Naive B cell (primary cell): ENCODE measurements around the gene DUOX1. TPM values are rescaled to one million over a fixed set of nuclear protein-coding genes. Genes with fewer than 3 reads are reported as not detected.

Source experiments
- ATAC-seq, 2 donors: fragments of 150-1000 bp; cut with Tn5 transposase; 2 replicates each; pipeline ENCODE4 v1.10.0; 2021; ENCODE audit warnings: low read depth in 2 of 2, mild to moderate bottlenecking in 2 of 2, moderate library complexity in 2 of 2
- DNase-seq: peaks from one replicate; pipeline ENCODE4 v3.0.0; 2022
- H3K27ac Mint-ChIP-seq, 6 donors: one replicate each; pipeline ENCODE4 v1.8.0; 2020 to 2022; ENCODE audit warnings: mild to moderate bottlenecking in 6 of 6, mixed read lengths in 6 of 6, moderate library complexity in 5 of 6, inconsistent platforms in 2 of 6
- H3K27me3 Mint-ChIP-seq, 3 donors: one replicate each; pipeline ENCODE4 v1.8.0; 2021 to 2022; ENCODE audit warnings: mixed read lengths in 3 of 3, mild to moderate bottlenecking in 1 of 3
- H3K36me3 Mint-ChIP-seq, 2 donors: one replicate each; pipeline ENCODE4 v1.8.0; 2020 to 2022; ENCODE audit warnings: mixed read lengths in 2 of 2, inconsistent platforms in 1 of 2, mild to moderate bottlenecking in 1 of 2
- H3K4me1 Mint-ChIP-seq, 3 donors: one replicate each; pipeline ENCODE4 v1.8.0; 2020 to 2022; ENCODE audit warnings: mixed read lengths in 3 of 3, inconsistent platforms in 1 of 3, mild to moderate bottlenecking in 1 of 3, moderate library complexity in 1 of 3
- H3K4me3 Mint-ChIP-seq, 8 donors: one replicate each; pipeline ENCODE4 v1.8.0; 2020 to 2022; ENCODE audit warnings: mild to moderate bottlenecking in 8 of 8, mixed read lengths in 8 of 8, moderate library complexity in 8 of 8, inconsistent platforms in 2 of 8
- H3K9me3 Mint-ChIP-seq, 7 donors: one replicate each; pipeline ENCODE4 v1.8.0; 2020 to 2022; ENCODE audit warnings: mixed read lengths in 7 of 7, mild to moderate bottlenecking in 5 of 7, inconsistent platforms in 2 of 7, moderate library complexity in 1 of 7
- polyA plus RNA-seq, 6 donors: library from polyadenylated mRNA; unstranded; fragments of 300-500 nt; fragmentation: Illumina TruSeq; gene quantifications; one replicate each; pipeline ENCODE4 v1.2.3, GENCODE V29; 2021; ENCODE audit warnings: low read depth in 6 of 6

Gene DUOX1
- polyA plus RNA-seq, 6 donors from 2014 or later = 0.29 to 4.2 (median 1.3) TPM

GRCh38 chr15:45118131-45118588 lies 11.6 kb upstream of the DUOX1 start:
- Mint-ChIP-seq H3K36me3 (peaks cover 0 to 8% of the 10 kb centered on the region in 2 donors), H3K9me3 (peaks cover 0 to 3% (median 0%) of the 10 kb centered on the region in 7 donors), H3K4me1 (peaks cover 33 to 48% (median 48%) of the 10 kb centered on the region in 3 donors), H3K27ac (peak overlapping the region in 2 of 6 donors; percentile 65 to 83), H3K27me3 (peaks cover 71 to 91% (median 90%) of the 10 kb centered on the region in 3 donors), H3K4me3 (peak overlapping the region; percentile 61 to 94 (median 88))
- peak; percentile 94 for ATAC-seq
- DNase-seq = peak; percentile 87

DNA sequence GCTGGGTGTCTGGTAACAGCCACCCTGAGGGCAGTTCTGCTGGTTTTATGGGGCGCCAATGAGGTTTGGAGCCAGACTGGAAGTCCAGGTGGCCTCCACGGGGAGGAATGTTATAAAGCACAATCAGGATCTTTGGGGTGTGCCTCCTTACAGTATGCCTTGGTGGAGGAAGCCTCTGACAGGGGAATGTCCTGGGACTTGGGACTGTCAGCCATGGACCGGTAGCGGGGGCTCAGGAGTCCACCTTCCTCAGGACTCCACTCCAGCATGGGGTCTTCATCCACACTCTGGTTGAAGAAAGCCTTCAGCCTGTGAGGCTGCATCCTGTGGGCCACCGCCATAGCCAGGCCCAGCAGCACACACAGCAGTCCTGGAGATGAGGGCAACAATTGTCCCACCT lies 10.8 kb upstream of the DUOX1 start:
- DNase-seq = no peak
- peaks cover 0 to 3% of the 10 kb centered on the region in 2 donors for H3K36me3 Mint-ChIP-seq
- H3K4me1 Mint-ChIP-seq = peaks cover 25 to 40% (median 39%) of the 10 kb centered on the region in 3 donors
- H3K27ac Mint-ChIP-seq = peak overlapping the region in 1 of 6 donors; percentile 48
- no peak overlapping the region for H3K4me3 Mint-ChIP-seq
- peaks cover 0 to 3% (median 0%) of the 10 kb centered on the region in 7 donors for H3K9me3 Mint-ChIP-seq
- H3K27me3 Mint-ChIP-seq = peaks cover 65 to 88% (median 85%) of the 10 kb centered on the region in 3 donors
- no peak for ATAC-seq

DNA sequence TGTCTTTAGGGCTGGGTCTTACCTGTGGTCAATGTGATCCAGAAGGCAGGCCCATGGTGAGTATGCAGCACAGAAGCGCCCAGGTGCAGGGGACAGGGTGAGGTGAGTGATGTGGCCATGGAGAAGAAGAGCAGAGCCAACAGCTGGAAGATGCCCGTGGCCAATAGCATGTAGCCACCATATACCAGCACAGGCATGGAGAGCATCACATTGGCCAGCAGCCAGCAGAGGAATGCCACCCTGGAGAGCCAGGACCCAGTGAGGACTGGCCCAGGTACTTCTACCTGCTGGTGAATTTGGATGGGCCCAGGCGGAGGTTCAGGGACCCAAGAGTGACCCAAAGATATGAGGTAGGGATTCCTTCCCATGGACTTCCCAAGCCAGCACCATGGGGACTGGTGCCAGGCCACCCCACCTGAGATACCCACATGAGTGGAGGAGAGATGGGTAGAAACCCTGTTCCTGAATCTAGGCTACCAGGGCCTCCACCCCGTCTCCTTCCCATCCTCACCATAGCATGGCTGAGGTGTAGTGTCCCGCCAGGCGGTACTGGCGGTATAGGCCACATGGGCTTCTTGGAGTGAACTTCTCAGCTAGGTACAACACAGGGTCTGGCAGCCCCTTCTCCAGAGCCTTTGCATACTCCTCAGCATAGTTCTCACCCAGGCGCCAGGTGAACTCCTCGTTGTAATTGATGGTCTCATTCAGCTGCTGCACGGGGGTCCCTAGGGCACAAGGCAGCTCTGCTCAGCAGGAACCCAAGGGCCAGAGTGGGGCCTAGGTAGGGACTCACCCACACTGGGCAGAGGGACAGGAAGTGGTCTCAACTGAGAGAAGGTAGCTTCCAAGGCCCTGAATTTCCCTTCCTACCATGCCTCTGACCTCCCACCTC lies 9.5 kb upstream of the DUOX1 start:
- Mint-ChIP-seq H3K27me3 (peaks cover 60 to 82% (median 79%) of the 10 kb centered on the region in 3 donors), H3K4me3 (no peak overlapping the region), H3K4me1 (peaks cover 16 to 30% (median 29%) of the 10 kb centered on the region in 3 donors), H3K27ac (no peak overlapping the region), H3K36me3 (no peaks in the 10 kb centered on the region), H3K9me3 (peaks cover 0 to 3% (median 0%) of the 10 kb centered on the region in 7 donors)
- DNase-seq (no peak), ATAC-seq (no peak)

- no peaks in the 10 kb centered on the region for H3K36me3 Mint-ChIP-seq
- H3K27ac Mint-ChIP-seq = peak overlapping the region in 1 of 6 donors; percentile 46
- H3K4me1 Mint-ChIP-seq = peaks cover 12 to 25% (median 22%) of the 10 kb centered on the region in 3 donors
- peaks cover 0 to 2% (median 0%) of the 10 kb centered on the region in 7 donors for H3K9me3 Mint-ChIP-seq
- peaks cover 60 to 82% (median 79%) of the 10 kb centered on the region in 3 donors for H3K27me3 Mint-ChIP-seq
- DNase-seq (no peak), ATAC-seq (no peak)
- H3K4me3 Mint-ChIP-seq = no peak overlapping the region
Observed at GRCh38 chr15:45121020-45121419, 8.8 kb upstream of the DUOX1 start.

- no peak for DNase-seq
- peaks cover 0 to 2% (median 0%) of the 10 kb centered on the region in 7 donors for H3K9me3 Mint-ChIP-seq
- H3K27ac Mint-ChIP-seq = no peak overlapping the region
- no peak for ATAC-seq
- H3K4me1 Mint-ChIP-seq = peaks cover 12 to 16% (median 14%) of the 10 kb centered on the region in 3 donors
- no peaks in the 10 kb centered on the region for H3K36me3 Mint-ChIP-seq
- peaks cover 61 to 80% (median 77%) of the 10 kb centered on the region in 3 donors for H3K27me3 Mint-ChIP-seq
- no peak overlapping the region for H3K4me3 Mint-ChIP-seq
Observed at GRCh38 chr15:45121706-45122417, 7.9 kb upstream of the DUOX1 start.

GRCh38 chr15:45122719-45123118 lies 7.1 kb upstream of the DUOX1 start:
- no peak for ATAC-seq
- Mint-ChIP-seq H3K36me3 (no peaks in the 10 kb centered on the region), H3K4me3 (no peak overlapping the region), H3K9me3 (peaks cover 0 to 2% (median 0%) of the 10 kb centered on the region in 7 donors), H3K4me1 (peaks cover 5 to 8% (median 5%) of the 10 kb centered on the region in 3 donors), H3K27me3 (peaks cover 59 to 74% (median 72%) of the 10 kb centered on the region in 3 donors), H3K27ac (no peak overlapping the region)
- DNase-seq = no peak

DNA sequence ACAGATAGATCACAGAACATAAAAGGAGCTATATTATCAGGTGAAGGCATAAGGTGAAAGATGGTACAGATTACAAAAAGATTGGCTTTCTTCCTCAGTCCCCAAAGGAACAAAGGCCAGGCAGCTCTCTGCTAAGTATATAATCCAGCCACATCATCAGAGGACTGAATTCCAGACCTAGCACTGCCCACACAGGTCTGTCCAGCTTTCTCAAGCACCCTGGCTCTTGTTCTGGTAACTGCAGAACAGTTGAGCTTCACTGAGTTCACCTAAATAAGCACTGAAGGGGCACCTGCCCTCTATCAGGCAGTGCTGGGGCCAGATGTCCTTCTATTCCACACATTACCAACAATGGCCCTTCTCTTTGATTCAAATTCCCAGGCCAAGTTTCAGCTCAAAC lies 6.4 kb upstream of the DUOX1 start:
- DNase-seq = no peak
- Mint-ChIP-seq H3K27me3 (peaks cover 59 to 74% (median 72%) of the 10 kb centered on the region in 3 donors), H3K36me3 (no peaks in the 10 kb centered on the region), H3K27ac (no peak overlapping the region), H3K4me3 (no peak overlapping the region), H3K9me3 (no peaks in the 10 kb centered on the region), H3K4me1 (peaks cover 0 to 3% (median under 1%) of the 10 kb centered on the region in 3 donors)
- ATAC-seq = no peak

GRCh38 chr15:45126535-45127158 lies 3.1 kb upstream of the DUOX1 start:
- H3K9me3 Mint-ChIP-seq = peaks cover 0 to 1% (median 0%) of the 10 kb centered on the region in 7 donors
- peaks cover 53 to 73% (median 72%) of the 10 kb centered on the region in 3 donors for H3K27me3 Mint-ChIP-seq
- no peak overlapping the region for H3K27ac Mint-ChIP-seq
- ATAC-seq (peak; percentile 73 to 81), DNase-seq (no peak)
- H3K36me3 Mint-ChIP-seq = no peaks in the 10 kb centered on the region
- H3K4me3 Mint-ChIP-seq = no peak overlapping the region
- H3K4me1 Mint-ChIP-seq = peaks cover 0 to 15% (median 4%) of the 10 kb centered on the region in 3 donors

DNA sequence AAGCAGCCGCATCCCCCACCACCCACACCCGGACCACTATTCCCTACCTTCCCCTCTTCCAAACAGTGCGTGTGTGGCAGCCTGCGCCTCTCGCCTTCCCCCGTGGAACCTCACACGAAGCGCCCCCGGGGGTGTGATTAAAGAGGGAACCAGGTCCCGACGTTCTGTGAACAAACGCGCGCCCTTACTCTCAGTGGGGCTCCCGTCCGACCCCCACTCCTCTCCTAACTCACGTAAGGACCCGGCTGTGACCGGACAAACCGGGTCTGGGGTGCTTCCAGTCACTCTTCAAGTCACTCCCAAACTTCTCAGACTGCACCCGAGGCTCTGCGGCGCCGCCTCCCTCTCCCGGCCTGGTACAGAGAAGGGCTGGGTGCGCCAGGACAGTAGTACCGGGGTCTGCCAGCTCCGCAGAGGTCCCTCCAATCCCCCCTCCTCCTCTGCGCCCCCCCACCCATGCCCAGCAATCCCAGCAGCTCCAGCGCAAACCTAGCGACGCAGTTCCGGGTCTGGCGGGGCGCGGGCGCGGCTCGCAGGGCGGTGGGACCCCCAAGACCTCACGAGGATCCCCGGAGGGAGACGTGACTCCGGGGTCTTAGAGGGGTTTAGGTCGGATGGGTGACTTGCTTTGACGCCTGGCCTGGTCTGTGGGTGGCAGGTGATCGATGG lies 689 bp upstream of the DUOX1 start:
- Mint-ChIP-seq H3K27me3 (peaks cover 65 to 85% (median 79%) of the 10 kb centered on the region in 3 donors), H3K9me3 (peaks cover 0 to 1% (median 0%) of the 10 kb centered on the region in 7 donors), H3K36me3 (peaks cover 0 to 5% of the 10 kb centered on the region in 2 donors), H3K4me1 (peaks cover 2 to 17% (median 4%) of the 10 kb centered on the region in 3 donors), H3K27ac (no peak overlapping the region), H3K4me3 (peak overlapping the region in 7 of 8 donors; percentile 43 to 81 (median 59))
- ATAC-seq (no peak), DNase-seq (no peak)

DNA sequence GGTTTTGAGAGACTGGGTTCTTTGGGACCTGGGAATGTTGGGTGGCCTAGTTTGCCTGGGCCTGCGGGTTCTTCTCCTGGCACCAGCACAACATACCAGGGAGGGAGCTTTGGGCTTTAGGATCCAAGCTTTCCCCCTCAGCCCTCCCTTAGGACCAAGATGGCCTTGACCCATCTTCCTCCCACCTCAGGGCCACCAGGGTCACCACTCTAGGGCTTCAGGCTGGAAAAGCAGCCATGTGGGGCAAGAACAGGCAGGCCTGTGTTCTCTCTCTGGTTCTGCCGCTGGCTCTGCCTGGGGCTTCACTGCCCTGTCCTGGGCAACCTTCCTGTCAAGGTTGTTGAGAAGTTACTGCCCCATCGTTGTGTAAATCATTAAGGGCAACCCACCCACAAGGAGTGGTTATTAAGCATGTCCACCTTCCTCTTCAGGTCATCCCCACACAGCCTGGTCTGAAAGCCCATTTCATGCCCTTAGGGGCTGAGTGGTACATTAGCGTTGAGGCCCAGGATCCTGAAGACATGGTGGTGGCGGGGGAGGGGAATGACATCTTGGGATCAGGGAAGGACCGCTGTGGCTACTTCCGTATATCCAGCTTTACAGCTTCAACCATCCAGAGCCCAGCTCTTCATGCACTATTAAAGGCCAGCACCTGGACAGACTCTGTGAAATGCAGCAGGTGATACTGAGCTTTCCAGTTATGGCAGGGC lies 652 bp downstream of the DUOX1 start:
- H3K36me3 Mint-ChIP-seq = peaks cover 0 to 13% of the 10 kb centered on the region in 2 donors
- peaks cover 0 to 1% (median 0%) of the 10 kb centered on the region in 7 donors for H3K9me3 Mint-ChIP-seq
- DNase-seq (no peak), ATAC-seq (no peak)
- H3K4me1 Mint-ChIP-seq = peaks cover 9 to 24% (median 13%) of the 10 kb centered on the region in 3 donors
- peaks cover 64 to 85% (median 81%) of the 10 kb centered on the region in 3 donors for H3K27me3 Mint-ChIP-seq
- H3K27ac Mint-ChIP-seq = peak overlapping the region in 2 of 6 donors; percentile 12 to 43
- H3K4me3 Mint-ChIP-seq = peak overlapping the region in 7 of 8 donors; percentile 14 to 78 (median 66)

- H3K27me3 Mint-ChIP-seq = peaks cover 60 to 81% (median 76%) of the 10 kb centered on the region in 3 donors
- ATAC-seq = no peak
- H3K4me3 Mint-ChIP-seq = peak overlapping the region in 1 of 8 donors; percentile 41
- H3K4me1 Mint-ChIP-seq = peaks cover 14 to 29% (median 18%) of the 10 kb centered on the region in 3 donors
- no peak for DNase-seq
- H3K36me3 Mint-ChIP-seq = peaks cover 0 to 13% of the 10 kb centered on the region in 2 donors
- no peak overlapping the region for H3K27ac Mint-ChIP-seq
- H3K9me3 Mint-ChIP-seq = peaks cover 0 to 1% (median 0%) of the 10 kb centered on the region in 7 donors
Observed at GRCh38 chr15:45131510-45131909, 1.7 kb downstream of the DUOX1 start.
